ENCODE measurements around the gene DENND5B.

DNA sequence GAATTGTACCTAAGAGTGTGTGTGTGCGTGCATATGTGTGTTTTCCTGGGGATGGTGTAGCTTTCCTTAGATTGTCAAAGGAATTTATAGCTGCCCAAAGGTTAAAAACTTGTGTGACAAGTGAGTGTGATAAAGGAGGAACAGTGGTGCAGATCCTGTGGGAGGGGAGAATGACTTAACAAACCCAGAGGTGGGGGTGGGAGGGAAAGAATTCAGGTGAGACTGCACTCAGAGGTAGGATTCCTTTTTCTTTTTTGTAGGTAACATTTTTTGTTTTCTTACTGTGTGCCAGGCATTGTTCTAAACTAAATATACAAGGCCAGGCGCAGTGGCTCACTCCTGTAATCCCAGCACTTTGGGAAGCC is 219.7 kb downstream of the DENND5B start:
- TF ChIP-seq, protein P1, sequence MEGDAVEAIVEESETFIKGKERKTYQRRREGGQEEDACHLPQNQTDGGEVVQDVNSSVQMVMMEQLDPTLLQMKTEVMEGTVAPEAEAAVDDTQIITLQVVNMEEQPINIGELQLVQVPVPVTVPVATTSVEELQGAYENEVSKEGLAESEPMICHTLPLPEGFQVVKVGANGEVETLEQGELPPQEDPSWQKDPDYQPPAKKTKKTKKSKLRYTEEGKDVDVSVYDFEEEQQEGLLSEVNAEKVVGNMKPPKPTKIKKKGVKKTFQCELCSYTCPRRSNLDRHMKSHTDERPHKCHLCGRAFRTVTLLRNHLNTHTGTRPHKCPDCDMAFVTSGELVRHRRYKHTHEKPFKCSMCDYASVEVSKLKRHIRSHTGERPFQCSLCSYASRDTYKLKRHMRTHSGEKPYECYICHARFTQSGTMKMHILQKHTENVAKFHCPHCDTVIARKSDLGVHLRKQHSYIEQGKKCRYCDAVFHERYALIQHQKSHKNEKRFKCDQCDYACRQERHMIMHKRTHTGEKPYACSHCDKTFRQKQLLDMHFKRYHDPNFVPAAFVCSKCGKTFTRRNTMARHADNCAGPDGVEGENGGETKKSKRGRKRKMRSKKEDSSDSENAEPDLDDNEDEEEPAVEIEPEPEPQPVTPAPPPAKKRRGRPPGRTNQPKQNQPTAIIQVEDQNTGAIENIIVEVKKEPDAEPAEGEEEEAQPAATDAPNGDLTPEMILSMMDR (conservative IDR thresholded peaks at IDR 0.05) = no peak
- no peak for TF ChIP-seq EZH2 (IDR thresholded peaks at IDR 0.05; ENCODE audit: low read depth)
